GM23248 (cell line): ENCODE results near the gene PAPPA2. TPM values are rescaled to one million over a fixed set of nuclear protein-coding genes. Genes with fewer than 3 reads are reported as not detected.

Experiments
- DNase-seq: peaks from one replicate; pipeline ENCODE4 v3.0.0-alpha.2; 2015
- H2AFZ ChIP-seq: fragments of 200-600 bp; sonication (generic); 2 replicates; pipeline ENCODE4 v1.6.1; 2016; ENCODE audit warnings: antibody characterized with exemption
- H3F3A ChIP-seq: fragments of 200-600 bp; sonication (generic); 2 replicates; pipeline ENCODE4 v1.6.1; 2016; ENCODE audit warnings: mild to moderate bottlenecking, antibody characterized with exemption, mixed run types; ENCODE audit not compliant: insufficient read depth
- H3K27ac ChIP-seq: fragments of 200-600 bp; sonication (generic); 2 replicates; pipeline ENCODE4 v1.5.1; 2016; ENCODE audit warnings: mild to moderate bottlenecking
- H3K27me3 ChIP-seq: fragments of 200-600 bp; sonication (generic); replicated peaks from 2 replicates; pipeline ENCODE4 v1.6.1; 2016; ENCODE audit warnings: mild to moderate bottlenecking; ENCODE audit not compliant: insufficient read depth
- H3K36me3 ChIP-seq: fragments of 200-600 bp; sonication (generic); 2 replicates; pipeline ENCODE4 v1.6.1; 2016; ENCODE audit warnings: low read depth, mild to moderate bottlenecking
- H3K4me1 ChIP-seq: fragments of 200-600 bp; sonication (generic); 2 replicates; pipeline ENCODE4 v1.6.1; 2016; ENCODE audit warnings: mild to moderate bottlenecking; ENCODE audit not compliant: insufficient read depth
- H3K4me2 ChIP-seq: fragments of 200-600 bp; sonication (generic); one replicate; pipeline ENCODE4 v1.6.1; 2016; ENCODE audit warnings: mild to moderate bottlenecking; ENCODE audit not compliant: unreplicated experiment
- H3K4me3 ChIP-seq: fragments of 200-600 bp; sonication (generic); 2 replicates; pipeline ENCODE4 v1.5.1; 2016; ENCODE audit warnings: mild to moderate bottlenecking
- H3K79me2 ChIP-seq: fragments of 200-600 bp; sonication (generic); 2 replicates; pipeline ENCODE4 v1.6.1; 2016; ENCODE audit warnings: mild to moderate bottlenecking; ENCODE audit not compliant: insufficient read depth
- H3K9ac ChIP-seq: fragments of 200-600 bp; sonication (generic); 2 replicates; pipeline ENCODE4 v1.6.1; 2016; ENCODE audit warnings: mild to moderate bottlenecking
- H3K9me2 ChIP-seq: fragments of 200-600 bp; sonication (generic); 2 replicates; pipeline ENCODE4 v1.6.1; 2016; ENCODE audit warnings: mixed run types, mild to moderate bottlenecking, moderate library complexity; ENCODE audit not compliant: insufficient read depth
- H3K9me3 ChIP-seq: fragments of 200-600 bp; sonication (generic); one replicate; pipeline ENCODE4 v1.6.1; 2017; ENCODE audit warnings: low read depth
- H4K20me1 ChIP-seq: fragments of 200-600 bp; sonication (generic); 2 replicates; pipeline ENCODE4 v1.6.0; 2016; ENCODE audit not compliant: insufficient read depth
- EZH2 ChIP-seq: fragments of 200-600 bp; sonication (generic); IDR thresholded peaks from 2 replicates; pipeline ENCODE4 v1.6.1; 2018; ENCODE audit warnings: antibody characterized with exemption, mild to moderate bottlenecking; ENCODE audit not compliant: insufficient read depth, poor library complexity, severe bottlenecking
- EZH2phosphoT487 ChIP-seq: fragments of 200-600 bp; sonication (generic); IDR thresholded peaks from 2 replicates; pipeline ENCODE4 v1.6.1; 2018; ENCODE audit warnings: antibody characterized with exemption, moderate library complexity, mild to moderate bottlenecking, low read depth; ENCODE audit not compliant: insufficient read depth
- WGBS, 2 experiments: methylation state at CpG; one replicate each; pipeline ENCODE4 v1.1.6; 2015 to 2017; ENCODE audit warnings: low lambda C conversion rate in 2 of 2, low coverage in 1 of 2; ENCODE audit errors: missing lambda C conversion rate in 2 of 2; 5-methylcytosine and 5-hydroxymethylcytosine counted together
- in situ Hi-C: fragments of 300-500 bp; cut with MboI; formaldehyde crosslinking; loops from 2 replicates; pipeline ENCODE4 v1.15.0; 2020
- polyA plus RNA-seq: library from polyadenylated mRNA; unstranded; fragments of >200 nt; fragmentation: Nextera tagmentation; extraction: Ambion mirVana; gene quantifications from 2 replicates; pipeline ENCODE4 v1.2.1, GENCODE V29; 2016
- total RNA-seq: library from RNA; depleted of rRNA; stranded (reverse); fragments of >200 nt; shearing (Covaris generic); gene quantifications from 2 replicates; pipeline ENCODE4 v1.2.3, GENCODE V29; 2014

Gene PAPPA2
- total and polyA plus RNA-seq, 2 experiments from 2014 or later, result 3.9 to 8.1 TPM

DNA sequence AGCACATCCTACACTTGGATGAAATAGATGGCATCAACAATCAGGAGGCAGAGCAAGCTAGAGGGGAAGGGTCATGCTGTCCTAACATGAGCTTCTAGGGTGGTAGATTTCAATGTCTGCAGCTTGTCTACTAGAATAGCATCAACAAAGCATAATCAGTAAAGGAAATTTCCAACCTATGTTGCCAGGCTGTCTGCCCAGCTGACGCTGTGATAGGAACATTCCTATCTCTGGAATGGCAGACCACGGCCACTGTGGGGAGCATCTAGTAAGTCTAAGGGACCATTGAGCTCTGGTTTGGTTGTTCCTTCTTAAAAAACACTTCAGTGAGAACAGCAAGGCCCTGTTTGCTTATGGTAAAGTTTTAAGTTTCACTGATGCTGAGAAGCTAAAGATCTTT lies 206.8 kb downstream of the PAPPA2 start:
- no peak for DNase-seq
- Histone ChIP-seq H3K4me1 (no peaks in the 10 kb centered on the region), H3K9me3 (no peaks in the 10 kb centered on the region), H3K9me2 (no peaks in the 10 kb centered on the region), H2AFZ (no peak overlapping the region), H3K4me2 (no peak overlapping the region), H4K20me1 (no peaks in the 10 kb centered on the region), H3K79me2 (no peaks in the 10 kb centered on the region), H3K4me3 (no peak overlapping the region), H3K27me3 (no peaks in the 10 kb centered on the region), H3K36me3 (no peaks in the 10 kb centered on the region), H3K27ac (no peak overlapping the region), H3K9ac (no peak overlapping the region), H3F3A (no peaks in the 10 kb centered on the region)
- 62 to 76% methylated on average over 2 of the region's 2 CpGs for WGBS, 2 experiments
- in situ Hi-C loops, result no loop called here
- TF ChIP-seq EZH2, result no peak
- TF ChIP-seq EZH2phosphoT487, result no peak

DNA sequence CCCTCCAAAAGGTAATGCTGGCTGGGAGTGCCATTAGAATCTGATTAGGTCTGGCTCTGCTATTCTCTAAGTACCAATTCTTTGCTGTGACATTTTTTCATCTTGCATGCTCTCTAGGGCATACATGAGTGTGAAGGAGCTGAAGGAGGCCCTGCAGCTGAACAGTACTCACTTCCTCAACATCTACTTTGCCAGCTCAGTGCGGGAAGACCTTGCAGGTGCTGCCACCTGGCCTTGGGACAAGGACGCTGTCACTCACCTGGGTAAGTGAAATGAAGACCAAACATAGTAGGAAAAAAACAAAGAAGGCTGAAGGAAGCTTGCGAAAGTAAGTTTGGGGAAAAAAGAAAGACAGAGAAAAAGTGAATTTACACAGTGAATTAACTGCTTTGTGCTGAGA lies 207.9 kb downstream of the PAPPA2 start:
- H3F3A ChIP-seq, result no peaks in the 10 kb centered on the region
- no peaks in the 10 kb centered on the region for H4K20me1 ChIP-seq
- TF ChIP-seq EZH2phosphoT487 (no peak), EZH2 (no peak)
- 61 to 65% methylated on average over 3 of the region's 3 CpGs for WGBS, 2 experiments
- no peaks in the 10 kb centered on the region for H3K4me1 ChIP-seq
- DNase-seq, result no peak
- H2AFZ ChIP-seq, result no peak overlapping the region
- no peaks in the 10 kb centered on the region for H3K27me3 ChIP-seq
- no peaks in the 10 kb centered on the region for H3K9me3 ChIP-seq
- H3K4me2 ChIP-seq, result no peak overlapping the region
- H3K9me2 ChIP-seq, result no peaks in the 10 kb centered on the region
- in situ Hi-C loops, result no loop called here
- no peaks in the 10 kb centered on the region for H3K79me2 ChIP-seq
- no peak overlapping the region for H3K27ac ChIP-seq
- H3K9ac ChIP-seq, result no peak overlapping the region
- no peaks in the 10 kb centered on the region for H3K36me3 ChIP-seq
- H3K4me3 ChIP-seq, result no peak overlapping the region

DNA sequence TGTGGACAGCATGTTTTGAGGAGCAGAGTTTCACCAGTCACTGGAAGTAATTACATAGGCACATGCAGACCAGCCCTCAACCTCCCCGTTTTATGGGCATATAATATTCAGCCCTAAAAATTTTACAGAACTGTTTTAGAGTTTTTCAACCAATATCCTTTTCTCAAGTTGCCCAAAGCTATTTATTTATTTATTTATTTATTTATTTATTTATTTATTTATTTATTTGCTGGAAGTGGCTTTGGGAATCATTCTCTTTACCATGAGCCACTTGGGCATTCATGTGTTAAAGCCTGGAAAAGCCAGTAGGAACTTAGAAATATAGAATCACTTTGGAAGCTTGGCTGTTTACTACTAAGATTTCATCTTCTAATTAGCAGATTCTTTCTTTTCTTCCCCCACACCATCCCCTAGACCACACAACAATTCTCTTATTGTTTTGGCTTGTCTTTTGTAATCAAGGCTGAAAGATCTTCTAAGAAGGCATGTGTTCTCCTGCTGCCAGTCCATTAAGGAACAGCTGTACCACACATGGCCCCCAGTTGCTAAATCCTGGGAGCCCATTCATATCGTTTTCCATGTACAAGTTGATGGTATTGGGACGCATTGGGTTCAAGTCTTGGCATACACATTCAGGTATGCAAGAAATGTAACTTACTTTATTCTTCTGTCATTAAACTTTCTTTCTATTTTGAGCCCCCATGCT lies 220.0 kb downstream of the PAPPA2 start:
- no peaks in the 10 kb centered on the region for H3K79me2 ChIP-seq
- WGBS, 2 experiments, result 22% methylated on average over 3 of the region's 3 CpGs
- no peaks in the 10 kb centered on the region for H3K9me3 ChIP-seq
- no peaks in the 10 kb centered on the region for H3K27me3 ChIP-seq
- no peak for TF ChIP-seq EZH2phosphoT487
- TF ChIP-seq EZH2, result no peak
- H4K20me1 ChIP-seq, result no peaks in the 10 kb centered on the region
- H3K27ac ChIP-seq, result no peak overlapping the region
- DNase-seq, result no peak
- no peaks in the 10 kb centered on the region for H3F3A ChIP-seq
- no peaks in the 10 kb centered on the region for H3K36me3 ChIP-seq
- H3K9ac ChIP-seq, result no peak overlapping the region
- no peaks in the 10 kb centered on the region for H3K4me1 ChIP-seq
- H3K4me3 ChIP-seq, result no peak overlapping the region
- H3K4me2 ChIP-seq, result no peak overlapping the region
- H3K9me2 ChIP-seq, result no peaks in the 10 kb centered on the region
- H2AFZ ChIP-seq, result no peak overlapping the region
- in situ Hi-C loops, result no loop called here

DNA sequence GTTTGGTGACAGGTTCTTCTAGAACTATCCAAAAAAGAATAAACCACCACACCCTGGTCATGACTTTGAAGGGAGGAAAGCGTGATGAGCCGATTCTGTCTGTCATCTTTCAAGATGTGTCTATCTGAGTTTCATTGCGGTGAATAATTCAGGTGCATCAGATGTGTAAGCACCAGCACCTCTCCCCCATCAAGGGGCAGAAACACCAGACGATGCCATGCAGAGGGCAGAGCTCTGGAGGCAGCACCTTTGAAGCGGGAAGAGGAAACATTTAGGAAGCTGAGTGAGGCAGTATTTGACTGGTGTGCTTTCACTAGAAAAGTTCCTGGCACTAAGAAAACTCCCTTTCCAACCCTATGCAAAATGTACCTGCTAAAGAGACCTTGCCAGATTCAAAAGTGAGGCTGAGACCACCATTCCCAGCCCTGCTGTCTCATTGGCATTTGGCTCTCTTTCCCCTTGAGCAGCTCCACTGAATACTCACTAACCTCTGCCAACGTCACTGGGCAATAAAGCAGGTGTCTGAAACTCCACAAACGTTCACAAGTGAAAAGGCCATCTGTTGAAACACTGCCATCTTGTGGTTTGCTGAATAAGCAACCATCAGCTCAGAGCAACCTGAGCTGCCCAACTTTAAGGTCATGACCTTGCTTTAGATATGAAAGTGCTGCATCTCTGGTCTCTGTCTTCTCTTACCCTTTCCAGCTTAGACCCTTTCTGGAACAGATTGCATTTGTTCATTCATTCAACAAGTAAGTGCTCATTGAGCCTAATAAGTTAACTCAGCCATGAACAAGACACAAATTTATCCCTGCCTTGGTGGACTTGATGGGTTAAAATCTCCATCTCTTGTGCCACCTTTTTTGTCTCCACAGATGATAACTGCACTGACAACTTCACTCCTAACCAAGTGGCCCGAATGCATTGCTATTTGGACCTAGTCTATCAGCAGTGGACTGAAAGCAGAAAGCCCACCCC lies 228.6 kb downstream of the PAPPA2 start:
- Histone ChIP-seq H3K4me3 (no peak overlapping the region), H3F3A (no peaks in the 10 kb centered on the region), H3K9me2 (no peaks in the 10 kb centered on the region), H2AFZ (no peak overlapping the region), H3K27ac (no peak overlapping the region), H3K27me3 (no peaks in the 10 kb centered on the region), H3K9ac (no peak overlapping the region), H3K79me2 (no peaks in the 10 kb centered on the region), H3K4me2 (no peak overlapping the region), H3K36me3 (no peaks in the 10 kb centered on the region), H3K9me3 (no peaks in the 10 kb centered on the region), H4K20me1 (no peaks in the 10 kb centered on the region), H3K4me1 (no peaks in the 10 kb centered on the region)
- peak; percentile 73 for DNase-seq
- 38 to 42% methylated on average over 8 of the region's 8 CpGs for WGBS, 2 experiments
- in situ Hi-C loops, result loop anchor here (10.0 kb wide), 1 partner anchor 137 kb away; no protein-coding TSS in a partner anchor
- TF ChIP-seq EZH2, result no peak
- no peak for TF ChIP-seq EZH2phosphoT487
